SKM-1 (cell line): ENCODE data around the gene ABL1.
"Not testable (repeated sequence)": the region's sequence is repeated elsewhere in the genome, so short reads cannot be mapped to it uniquely, and the experiment has no call there.

Experiments
- DNase-seq: peaks from one replicate; lab custom pipeline; 2025; ENCODE audit not compliant: unreplicated experiment; lab: John Stamatoyannopoulos, UW

ABL1 gene

GRCh38 chr9:130834371-130835336 is at the start of gene ABL1:
Gene ABL1 (plus strand): TSS chr9:130835254. CDS start chr9:130835447, 193 bp downstream.
- DNase-seq: peak; percentile 65

DNA sequence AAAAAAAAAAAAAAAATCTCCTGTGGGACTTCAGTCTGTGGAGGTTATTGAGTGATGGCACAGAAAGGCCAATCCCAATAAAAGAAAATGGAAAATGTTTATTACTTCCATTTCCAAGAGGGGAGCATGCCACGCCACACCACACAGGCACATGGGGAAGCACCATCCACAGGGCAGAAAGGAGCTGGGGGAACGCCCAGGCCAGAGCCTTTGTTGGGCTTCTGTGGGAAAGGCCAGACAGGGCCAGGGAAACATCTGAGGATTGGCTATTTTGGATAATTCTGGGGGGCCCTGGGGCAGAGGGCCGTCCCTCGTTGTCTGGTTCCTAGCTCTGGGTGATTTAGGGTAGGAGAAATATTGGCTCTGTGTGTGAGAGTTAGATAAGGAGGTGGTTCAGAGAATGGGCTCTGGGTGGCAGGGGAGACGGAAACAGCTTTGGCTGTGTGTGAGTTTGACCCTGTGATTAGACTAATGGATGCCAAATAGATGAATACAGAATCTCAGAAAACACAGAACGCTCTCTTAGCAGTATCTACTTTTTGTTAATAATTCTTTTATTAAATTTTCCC is 49.0 kb upstream of the ABL1 start:
- DNase-seq: no peak

GRCh38 chr9:130786526-130786925 is 48.5 kb upstream of the ABL1 start:
- DNase-seq: no peak

DNA sequence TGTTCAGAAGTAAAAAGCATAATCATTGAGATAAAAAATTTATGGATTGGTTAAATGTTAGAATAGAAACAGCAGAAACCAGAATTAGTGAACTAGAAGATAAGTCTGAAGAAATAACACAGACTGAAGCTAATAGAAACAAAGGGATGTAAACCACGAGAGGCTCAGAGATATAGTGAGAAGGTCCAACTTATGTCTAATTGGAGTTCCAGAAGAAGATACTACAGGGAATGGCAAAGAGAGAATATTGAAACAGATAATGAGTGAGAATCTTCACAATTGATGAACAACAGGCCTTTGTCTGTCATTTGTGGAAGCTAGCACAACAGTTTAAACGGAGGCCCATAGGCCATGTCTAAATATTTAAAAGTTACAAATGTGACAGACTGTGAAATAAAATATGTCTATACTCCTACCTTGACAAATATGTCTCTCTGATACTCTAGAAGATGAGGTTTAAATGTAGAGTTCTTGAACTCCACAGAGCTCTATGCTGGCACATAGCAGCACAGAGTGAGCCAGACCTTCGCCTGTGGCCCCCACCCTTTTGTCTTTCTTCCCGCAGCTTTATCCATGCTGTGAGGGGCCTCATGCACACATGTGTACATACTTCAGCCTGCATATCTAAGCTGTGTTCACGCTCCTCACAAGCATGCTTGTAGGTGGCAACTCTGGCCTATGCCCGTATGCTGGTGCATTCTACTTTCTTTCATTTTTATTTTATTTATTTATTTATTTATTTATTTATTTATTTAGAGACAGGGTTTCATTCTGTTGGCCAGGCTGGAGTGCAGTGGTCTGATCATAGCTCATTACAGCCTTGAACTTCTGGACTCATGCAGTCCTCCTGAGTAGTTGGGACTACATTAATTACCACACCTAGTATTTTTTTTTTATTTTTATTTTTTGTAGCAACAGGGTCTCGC is 45.0 kb upstream of the ABL1 start:
- DNase-seq: no peak

DNA sequence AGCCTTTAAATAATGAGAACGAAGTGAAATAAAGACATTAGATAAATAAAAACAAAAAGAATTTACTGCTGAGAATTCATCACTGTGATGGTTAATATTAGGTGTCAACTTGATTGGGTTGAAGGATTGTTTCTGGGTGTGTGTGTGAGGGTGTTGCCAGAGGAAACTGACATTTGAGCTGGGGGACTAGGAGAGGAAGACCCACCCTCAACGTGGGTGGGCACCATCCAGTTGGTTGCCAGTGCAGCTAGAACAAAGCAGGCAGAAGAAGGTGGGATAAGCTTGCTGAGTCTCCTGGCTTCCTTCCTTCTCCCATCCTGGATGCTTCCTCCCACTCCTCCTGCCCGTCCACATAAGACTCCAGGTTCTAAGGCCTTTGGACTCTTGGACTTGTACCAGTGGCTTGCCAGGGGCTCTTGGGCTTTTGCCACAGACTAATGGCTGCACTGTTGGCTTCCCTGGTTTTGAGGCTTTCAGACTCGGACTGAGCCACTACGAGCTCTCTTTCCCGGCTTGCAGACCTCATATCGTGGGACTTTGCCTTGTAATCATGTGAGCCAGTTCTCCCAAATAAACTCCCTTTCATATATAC is 43.7 kb upstream of the ABL1 start:
- no peak for DNase-seq

DNA sequence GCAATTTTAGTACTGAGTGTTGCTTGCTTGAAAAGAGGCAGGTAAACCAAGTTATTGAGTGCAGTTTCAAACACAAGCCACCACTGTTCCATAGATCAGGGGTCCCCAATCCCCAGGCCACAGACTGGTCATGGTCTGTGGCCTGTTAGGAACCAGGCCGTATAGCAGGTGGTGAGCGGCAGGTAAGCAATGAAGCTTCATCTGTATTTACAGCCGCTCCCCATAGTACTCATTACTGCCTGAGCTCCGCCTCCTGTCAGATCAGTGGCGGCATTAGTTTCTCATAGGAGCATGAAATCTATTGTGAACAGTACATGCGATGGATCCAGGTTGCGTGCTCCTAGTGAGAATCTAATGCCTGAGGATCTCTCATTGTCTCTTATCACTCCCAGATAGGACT is 41.5 kb upstream of the ABL1 start:
- DNase-seq: no peak

DNA sequence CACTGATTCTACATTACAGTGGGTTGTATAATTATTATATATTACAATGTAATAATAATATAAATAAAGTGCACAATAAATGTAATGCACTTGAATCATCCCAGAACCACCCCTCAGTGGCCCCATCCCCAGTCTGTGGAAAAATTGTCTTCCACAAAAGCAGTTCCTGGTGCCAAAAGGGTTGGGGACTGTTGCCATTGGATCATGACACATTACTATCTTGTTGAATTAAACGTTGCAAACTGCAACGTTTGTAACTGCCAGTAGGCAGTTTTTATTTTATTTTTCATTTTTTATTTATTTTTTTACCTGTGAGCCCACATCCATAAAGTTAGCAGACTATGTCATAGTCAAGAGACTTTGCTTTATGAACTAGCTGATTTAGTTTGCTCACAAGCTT is 41.0 kb upstream of the ABL1 start:
- DNase-seq: not testable (repeated sequence)

GRCh38 chr9:130794423-130794822 is 40.6 kb upstream of the ABL1 start:
- not testable (repeated sequence) for DNase-seq

DNA sequence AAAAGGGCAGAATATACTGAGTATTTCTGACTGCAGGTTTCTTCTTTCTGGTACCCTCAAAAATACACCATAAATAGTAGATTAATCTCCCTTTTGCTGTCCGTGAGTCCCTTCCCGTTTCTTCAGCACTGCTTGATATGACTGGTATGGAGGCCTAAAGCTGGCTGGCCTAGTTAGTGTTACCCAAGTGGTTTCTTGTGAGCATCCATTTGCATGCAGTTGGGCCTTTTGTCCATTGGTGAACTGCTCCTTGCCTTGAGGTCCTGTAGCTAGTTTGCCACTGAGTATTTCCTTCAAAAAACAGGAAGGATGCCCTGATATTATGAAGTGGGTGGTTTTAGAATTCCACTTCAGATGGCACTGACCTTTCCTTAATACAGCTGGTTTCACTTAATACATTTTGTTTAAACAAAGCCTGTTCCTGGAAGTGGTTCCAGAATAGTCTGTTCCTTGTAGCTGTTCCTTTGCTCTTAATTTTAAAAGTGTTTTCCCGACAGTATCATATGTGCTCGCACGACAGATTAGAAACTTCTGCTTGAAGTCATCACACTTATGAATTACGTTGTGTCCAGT is 40.0 kb upstream of the ABL1 start:
- DNase-seq: no peak

- not testable (repeated sequence) for DNase-seq
Measured at GRCh38 chr9:130803116-130803515, 31.9 kb upstream of the ABL1 start.

DNA sequence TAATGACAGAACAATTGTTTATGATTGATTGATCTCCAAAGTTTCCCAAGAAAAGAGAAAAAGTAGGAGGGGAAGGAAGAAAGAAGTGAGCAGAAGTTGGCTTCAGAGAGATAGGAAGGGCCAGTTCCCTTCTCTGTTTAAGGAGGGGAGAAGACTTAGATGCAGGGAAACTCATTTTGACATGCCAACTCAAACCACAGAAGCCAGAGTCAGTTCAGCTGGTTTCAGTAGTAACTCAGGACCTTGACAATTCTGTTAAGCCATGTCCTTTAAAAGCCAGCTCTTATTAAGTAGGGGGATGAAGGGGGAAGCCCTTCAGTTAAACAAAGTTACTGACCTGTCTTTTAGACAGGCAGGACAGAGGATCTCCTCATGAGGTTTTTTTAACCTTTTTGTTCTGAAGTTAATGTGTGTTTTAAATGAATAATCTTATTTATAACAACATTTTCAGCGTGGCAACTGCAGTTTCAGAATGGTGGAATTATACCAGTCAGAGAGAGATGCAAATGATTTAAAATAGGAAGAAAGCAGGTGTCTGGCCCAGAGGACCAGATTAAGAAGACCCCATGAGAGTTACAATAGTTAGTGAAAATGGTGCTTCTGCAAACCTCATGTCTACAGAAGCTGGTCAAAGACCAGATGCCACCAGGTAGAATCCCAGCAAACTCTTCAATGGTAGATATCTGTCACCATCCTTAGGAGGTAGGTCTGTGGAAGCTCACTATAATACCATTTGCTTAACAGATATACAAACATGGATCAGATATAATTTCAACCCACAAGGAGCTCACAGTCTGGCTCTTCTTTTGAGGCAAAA is 29.3 kb upstream of the ABL1 start:
- peak; percentile 55 for DNase-seq

DNA sequence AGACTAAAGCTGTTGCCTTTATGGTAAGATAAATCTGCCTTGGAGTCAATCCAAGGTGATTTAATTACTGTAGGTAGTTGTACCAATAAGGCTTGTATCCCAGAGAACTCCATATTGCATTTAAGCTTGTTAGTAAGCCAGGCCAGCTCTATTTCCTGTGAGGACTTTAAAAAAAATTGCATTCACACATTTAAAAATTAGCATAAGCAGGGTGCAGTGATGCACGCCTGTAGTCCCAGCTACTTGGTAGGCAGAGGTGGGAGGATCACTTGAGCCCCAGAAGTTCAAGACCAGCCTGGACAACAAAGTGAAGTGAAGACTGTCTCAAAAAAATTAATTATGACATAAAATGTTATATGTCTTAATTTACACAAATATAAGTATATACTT is 28.7 kb upstream of the ABL1 start:
- DNase-seq: no peak

DNA sequence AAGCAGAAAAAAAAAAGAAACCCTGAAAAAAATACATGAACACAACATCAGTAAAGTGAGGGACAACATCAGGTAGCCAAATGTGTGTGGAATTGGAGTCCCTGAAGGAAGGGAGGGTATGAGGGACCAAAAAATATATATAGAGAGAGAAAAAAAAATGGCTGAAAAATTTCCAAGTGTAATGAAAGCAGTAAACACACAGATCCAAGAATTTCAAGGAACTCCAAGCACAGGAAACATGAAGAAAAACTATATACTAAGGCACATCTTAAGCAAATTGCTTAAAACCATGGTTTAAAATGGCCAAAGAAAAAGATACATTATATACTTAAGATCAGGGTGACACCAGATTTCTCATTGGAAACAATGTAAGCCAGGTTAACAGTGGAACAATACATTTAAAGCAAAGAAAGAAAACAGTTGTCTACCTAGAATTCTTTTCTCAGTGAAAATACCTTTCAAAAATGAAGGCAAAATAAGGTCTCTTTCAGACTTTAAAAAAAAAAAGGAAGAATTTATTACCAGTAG is 24.4 kb upstream of the ABL1 start:
- DNase-seq: no peak

GRCh38 chr9:130815242-130815808 is 19.7 kb upstream of the ABL1 start:
- DNase-seq: no peak

- DNase-seq: no peak
Measured at GRCh38 chr9:130817914-130818313, 17.1 kb upstream of the ABL1 start.

DNA sequence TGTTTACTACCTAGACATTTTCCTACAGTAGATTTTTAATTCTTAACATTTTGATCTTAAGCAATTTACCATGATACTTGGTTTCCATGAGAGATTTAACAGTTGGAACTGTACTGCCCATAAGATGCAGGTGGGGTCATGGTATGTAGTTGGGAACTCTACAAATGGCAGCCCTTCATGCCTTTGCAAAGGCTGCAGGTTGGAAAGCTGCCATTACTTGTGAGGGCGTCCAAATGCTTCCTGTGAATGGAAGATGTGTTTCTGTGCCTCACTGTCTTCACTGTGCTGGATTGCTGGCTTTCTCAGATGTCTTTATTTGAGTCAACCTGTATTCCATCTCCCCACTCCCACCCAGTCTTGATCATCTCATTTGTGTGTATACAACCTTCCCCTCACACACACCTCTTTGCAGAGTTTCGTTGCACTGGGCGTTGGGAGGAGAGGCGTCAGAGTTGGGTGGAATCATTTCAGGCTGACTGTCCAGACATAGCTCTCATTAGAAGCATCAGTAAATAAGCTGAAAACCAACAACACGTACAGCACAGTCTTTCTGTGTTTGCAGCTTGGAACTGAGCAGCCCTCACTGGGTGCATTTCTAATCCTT is 14.8 kb upstream of the ABL1 start:
- DNase-seq: no peak

- DNase-seq: no peak
Measured at GRCh38 chr9:130823435-130823834, 11.6 kb upstream of the ABL1 start.

DNA sequence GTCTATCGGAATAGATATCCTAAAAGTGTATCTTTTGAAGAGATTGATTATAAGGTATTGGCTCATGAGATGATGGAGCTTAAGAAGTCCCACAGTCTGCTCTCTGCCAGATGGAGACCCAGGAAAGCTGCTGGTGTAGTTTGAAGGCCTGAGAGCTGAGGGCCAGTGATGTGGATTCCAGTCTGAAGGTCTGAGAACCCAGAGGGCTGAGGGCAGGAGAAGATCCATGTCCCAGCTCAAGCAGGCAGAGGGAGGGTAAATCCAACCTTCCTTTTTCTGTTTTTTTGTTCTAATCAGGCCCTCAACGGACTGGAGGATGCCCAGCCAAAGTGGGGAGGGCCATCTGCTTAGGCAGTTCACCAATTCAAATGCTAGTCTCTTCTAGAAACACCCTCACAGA is 11.0 kb upstream of the ABL1 start:
- no peak for DNase-seq
